ENCODE results near the gene MCTP2. TPM values are rescaled to one million over a fixed set of nuclear protein-coding genes. Genes with fewer than 3 reads are reported as not detected.

Gene MCTP2
- total RNA-seq, 1 donor from 2014 or later = 35.3 TPM

DNA sequence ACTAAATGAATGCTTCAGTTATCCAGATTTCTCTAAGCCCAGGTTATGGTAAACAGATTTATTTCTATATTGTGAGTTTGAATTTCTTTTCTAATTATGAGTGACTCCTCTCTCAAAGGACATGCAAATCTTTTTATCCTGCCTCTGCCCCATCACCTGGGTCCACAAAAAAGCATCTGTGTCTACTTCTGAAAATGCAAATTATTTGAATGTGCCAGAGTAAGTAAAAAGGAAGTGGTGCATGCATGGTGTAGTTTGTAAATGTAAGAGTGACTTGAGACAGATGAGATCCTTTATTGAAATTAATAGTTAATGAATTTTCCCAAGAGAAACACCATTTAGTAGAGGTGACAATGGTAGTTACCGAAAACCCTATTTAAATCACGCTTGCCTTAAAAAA is 26.9 kb downstream of the MCTP2 start:
- DNase-seq (no peak), ATAC-seq (no peak)
- no peak overlapping the region for H3K4me3 ChIP-seq
- TF ChIP-seq, protein P1, sequence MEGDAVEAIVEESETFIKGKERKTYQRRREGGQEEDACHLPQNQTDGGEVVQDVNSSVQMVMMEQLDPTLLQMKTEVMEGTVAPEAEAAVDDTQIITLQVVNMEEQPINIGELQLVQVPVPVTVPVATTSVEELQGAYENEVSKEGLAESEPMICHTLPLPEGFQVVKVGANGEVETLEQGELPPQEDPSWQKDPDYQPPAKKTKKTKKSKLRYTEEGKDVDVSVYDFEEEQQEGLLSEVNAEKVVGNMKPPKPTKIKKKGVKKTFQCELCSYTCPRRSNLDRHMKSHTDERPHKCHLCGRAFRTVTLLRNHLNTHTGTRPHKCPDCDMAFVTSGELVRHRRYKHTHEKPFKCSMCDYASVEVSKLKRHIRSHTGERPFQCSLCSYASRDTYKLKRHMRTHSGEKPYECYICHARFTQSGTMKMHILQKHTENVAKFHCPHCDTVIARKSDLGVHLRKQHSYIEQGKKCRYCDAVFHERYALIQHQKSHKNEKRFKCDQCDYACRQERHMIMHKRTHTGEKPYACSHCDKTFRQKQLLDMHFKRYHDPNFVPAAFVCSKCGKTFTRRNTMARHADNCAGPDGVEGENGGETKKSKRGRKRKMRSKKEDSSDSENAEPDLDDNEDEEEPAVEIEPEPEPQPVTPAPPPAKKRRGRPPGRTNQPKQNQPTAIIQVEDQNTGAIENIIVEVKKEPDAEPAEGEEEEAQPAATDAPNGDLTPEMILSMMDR (IDR thresholded peaks at IDR 0.05) = no peak
- no peak overlapping the region for H3K27ac ChIP-seq
- H3K4me1 ChIP-seq = peaks cover 12% of the 10 kb centered on the region
- intact Hi-C loops (cut with DNase I) = no loop called here
- H3K36me3 ChIP-seq = no peaks in the 10 kb centered on the region
- H3K9me3 ChIP-seq = no peaks in the 10 kb centered on the region
- H3K27me3 ChIP-seq = no peaks in the 10 kb centered on the region

DNA sequence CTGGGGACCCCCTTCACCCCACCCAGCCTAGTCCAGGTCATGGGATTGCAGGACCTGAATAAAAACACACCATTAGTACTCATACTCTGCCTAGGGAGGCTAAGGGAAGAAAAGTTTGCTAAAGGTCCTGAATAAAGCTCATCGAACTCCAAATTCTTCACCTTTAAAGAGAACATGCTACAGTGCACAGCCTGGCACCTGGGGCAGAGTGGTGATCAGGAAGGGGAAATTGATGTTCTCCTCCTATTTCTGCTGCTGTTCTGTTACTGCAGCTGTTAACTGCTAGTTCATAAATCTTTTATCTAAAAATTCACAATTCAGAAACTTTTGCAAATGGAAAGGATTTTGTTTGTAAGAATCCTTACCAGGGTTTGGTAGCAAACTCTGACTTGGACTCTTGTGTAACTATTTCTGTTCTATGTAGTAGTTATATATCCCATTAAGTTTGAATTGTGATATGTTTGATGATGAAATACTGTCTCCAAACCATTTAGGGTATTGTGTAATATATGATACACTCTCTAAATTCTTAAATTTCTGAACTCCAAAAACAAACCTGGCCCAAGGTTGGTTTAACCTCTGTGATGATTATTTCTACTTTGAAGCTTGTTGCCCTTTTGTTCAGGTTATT is 27.9 kb downstream of the MCTP2 start:
- intact Hi-C loops (cut with DNase I) = no loop called here
- ATAC-seq = peak; percentile 22
- H3K27me3 ChIP-seq = no peaks in the 10 kb centered on the region

DNA sequence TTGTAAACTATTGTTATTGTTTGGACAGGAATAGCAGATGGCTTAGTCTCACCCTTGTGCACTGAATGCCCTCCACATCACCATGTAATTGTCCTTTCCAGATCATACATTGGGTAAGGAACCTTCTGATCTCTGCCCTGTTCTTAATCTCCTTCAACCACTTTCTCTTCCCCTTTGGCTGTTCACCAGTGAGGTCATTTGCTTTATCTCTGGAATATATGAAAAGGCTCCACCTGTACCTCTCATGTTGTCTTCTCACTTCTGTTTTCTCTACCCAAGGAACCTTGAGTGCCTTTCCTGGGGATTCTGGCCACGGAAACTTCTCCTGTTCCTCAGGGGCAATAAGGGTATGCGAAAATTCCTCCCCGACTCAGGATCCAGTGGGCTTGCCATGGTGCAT is 28.5 kb downstream of the MCTP2 start:
- Histone ChIP-seq H3K4me3 (no peak overlapping the region), H3K27ac (no peak overlapping the region), H3K36me3 (no peaks in the 10 kb centered on the region), H3K9me3 (no peaks in the 10 kb centered on the region), H3K27me3 (no peaks in the 10 kb centered on the region), H3K4me1 (peaks cover 8% of the 10 kb centered on the region)
- ATAC-seq (peak; percentile 30), DNase-seq (no peak)
- TF ChIP-seq, protein P1 (IDR thresholded peaks at IDR 0.05) = no peak
- intact Hi-C loops (cut with DNase I) = no loop called here

More for the DNA sequence above, 27.9 kb downstream of the MCTP2 start:
- DNase-seq = no peak
- Histone ChIP-seq H3K36me3 (no peaks in the 10 kb centered on the region), H3K4me3 (no peak overlapping the region), H3K27ac (no peak overlapping the region), H3K9me3 (no peaks in the 10 kb centered on the region), H3K4me1 (peaks cover 8% of the 10 kb centered on the region)
- TF ChIP-seq, protein P1 (IDR thresholded peaks at IDR 0.05) = no peak

DNA sequence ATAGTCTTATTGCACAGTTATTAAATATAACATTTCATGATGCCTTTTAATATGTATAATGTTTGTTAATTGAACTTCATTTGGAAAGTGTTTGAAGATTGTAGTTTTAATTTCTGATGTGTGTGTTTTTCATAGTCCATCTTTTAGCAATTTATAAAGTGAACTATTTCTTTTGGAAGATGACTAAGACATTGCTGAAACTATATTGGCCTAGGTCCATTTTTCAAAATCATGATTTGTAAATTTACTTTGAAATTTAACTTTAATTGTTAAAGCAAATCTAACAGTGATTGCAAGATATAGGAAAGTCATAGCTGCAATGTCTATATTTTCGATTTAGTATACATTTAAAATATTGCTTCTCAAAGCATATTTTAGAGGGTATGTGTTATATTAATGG is 30.8 kb downstream of the MCTP2 start:
- no peaks in the 10 kb centered on the region for H3K36me3 ChIP-seq
- no peak overlapping the region for H3K4me3 ChIP-seq
- H3K27ac ChIP-seq = no peak overlapping the region
- intact Hi-C loops (cut with DNase I) = no loop called here
- DNase-seq = no peak
- H3K4me1 ChIP-seq = peaks cover 8% of the 10 kb centered on the region
- TF ChIP-seq, protein P1 (IDR thresholded peaks at IDR 0.05) = no peak
- ATAC-seq = no peak
- no peaks in the 10 kb centered on the region for H3K27me3 ChIP-seq
- no peaks in the 10 kb centered on the region for H3K9me3 ChIP-seq

DNA sequence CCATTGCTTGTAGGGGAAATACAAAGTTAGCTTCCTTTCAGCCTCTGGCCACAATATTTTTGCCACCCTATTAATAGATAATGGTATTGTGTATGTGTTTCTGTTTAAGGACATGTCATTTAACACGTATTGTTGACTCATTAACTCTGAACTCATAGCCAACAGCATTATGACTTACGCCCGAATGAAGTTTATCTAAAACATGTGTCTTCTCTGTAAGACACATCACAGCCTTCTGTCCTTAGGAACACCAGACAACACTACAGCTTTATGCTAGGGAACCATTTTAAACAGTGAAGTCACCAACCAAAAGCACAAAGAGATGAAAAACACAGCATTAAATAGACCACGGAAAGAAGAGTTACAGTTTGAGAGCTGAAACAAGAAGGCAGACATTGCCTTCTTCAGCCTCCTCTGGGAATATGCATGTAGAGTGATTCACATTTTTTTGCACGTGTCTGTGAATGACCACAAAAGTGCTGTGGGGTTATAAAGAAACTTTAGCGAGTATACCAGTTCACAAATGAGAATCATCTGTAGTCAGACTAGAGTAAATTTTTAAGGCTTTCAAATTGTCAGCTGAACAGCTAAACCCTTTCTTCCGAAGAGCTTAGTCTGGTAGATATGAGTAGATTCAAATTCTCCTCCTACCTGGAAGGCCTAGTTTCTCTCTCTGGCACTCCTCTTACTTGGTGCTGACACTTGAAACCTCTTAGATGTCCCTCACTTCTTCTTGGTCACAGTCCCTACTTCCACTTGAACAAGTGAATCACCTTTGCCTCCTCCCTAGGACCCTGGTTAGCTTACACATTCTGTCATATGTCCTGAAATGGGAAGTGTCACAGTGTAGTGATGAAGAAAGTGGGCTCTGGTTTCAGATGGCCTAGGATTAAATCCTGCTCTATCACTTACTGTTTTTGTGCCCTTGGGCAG is 32.2 kb downstream of the MCTP2 start:
- no peak for DNase-seq
- TF ChIP-seq, protein P1 (IDR thresholded peaks at IDR 0.05) = no peak
- peak; percentile 17 for ATAC-seq
- Histone ChIP-seq H3K4me1 (peaks cover 8% of the 10 kb centered on the region), H3K9me3 (no peaks in the 10 kb centered on the region), H3K4me3 (no peak overlapping the region), H3K27me3 (no peaks in the 10 kb centered on the region), H3K27ac (no peak overlapping the region), H3K36me3 (no peaks in the 10 kb centered on the region)
- intact Hi-C loops (cut with DNase I) = no loop called here
